Measurements from ENCODE around the gene DRC7.

- no peak for TF ChIP-seq POLR2A (IDR thresholded peaks at IDR 0.05)
- no peak for TF ChIP-seq CTCF (IDR thresholded peaks at IDR 0.05)
These were observed 4.6 kb upstream of the DRC7 start for GRCh38 chr16:57689762-57690558.

Measured in thyroid gland (tissue), 4 donors.